Panc1 (cell line): ENCODE measurements around the gene DBT. TPM values are rescaled to one million over a fixed set of nuclear protein-coding genes. Genes with fewer than 3 reads are reported as not detected.

ENCODE experiments used
- ATAC-seq: fragments of 200-7000 bp; cut with Tn5 transposase; 2 replicates; pipeline ENCODE4 v1.9.1; 2020; ENCODE audit warnings: mild to moderate bottlenecking, moderate library complexity
- BruUV-seq: library from RNA; stranded (reverse); fragments of 400-500 nt; replicated peaks from 2 replicates; lab custom pipeline; 2021; lab: Mats Ljungman, UMichigan
- CTCF ChIA-PET: fragments of 300-600 bp; sonication (Branson Sonifier 250); formaldehyde crosslinking; loops from one replicate; lab custom pipeline; 2022; ENCODE audit warnings: antibody characterized with exemption; lab: Charles Lee
- POLR2A ChIA-PET: fragments of 300-600 bp; sonication (Branson Sonifier 250); formaldehyde crosslinking; loops from one replicate; lab custom pipeline; 2022; ENCODE audit warnings: antibody characterized with exemption; lab: Charles Lee
- DNase-seq: peaks from one replicate; pipeline ENCODE4 v3.0.0-alpha.2; 2010; ENCODE audit warnings: low read depth, low spot score
- H3K27ac ChIP-seq: 2 replicates; pipeline ENCODE4 v1.5.1; 2011; ENCODE audit warnings: mild to moderate bottlenecking, low read length, inconsistent platforms
- H3K27me3 ChIP-seq: fragments of 200-500 bp; sonication (Bioruptor generic); 2 replicates; pipeline ENCODE4 v1.6.0; 2014; ENCODE audit warnings: low read length, inconsistent platforms; ENCODE audit not compliant: control insufficient read depth, insufficient read depth
- H3K36me3 ChIP-seq: fragments of 200-500 bp; sonication (Bioruptor generic); 2 replicates; pipeline ENCODE4 v1.5.1; 2014; ENCODE audit warnings: inconsistent platforms, mild to moderate bottlenecking, low read length, moderate library complexity; ENCODE audit not compliant: control insufficient read depth, insufficient read depth
- H3K4me1 ChIP-seq: 2 replicates; pipeline ENCODE4 v1.5.1; 2011; ENCODE audit warnings: inconsistent platforms, mild to moderate bottlenecking, low read length, moderate library complexity; ENCODE audit not compliant: control insufficient read depth, insufficient read depth
- H3K4me3 ChIP-seq, 2 experiments: 2 replicates each; pipeline ENCODE4 v1.5.1; 2011 to 2012; ENCODE audit warnings: low read depth in 2 of 2, low read length in 2 of 2, mild to moderate bottlenecking in 2 of 2, inconsistent platforms in 1 of 2, moderate library complexity in 1 of 2
- H3K9me3 ChIP-seq: fragments of 200-500 bp; sonication (Bioruptor generic); 2 replicates; pipeline ENCODE4 v1.5.1; 2014; ENCODE audit warnings: low read depth, mild to moderate bottlenecking, inconsistent platforms, low read length, moderate library complexity; ENCODE audit not compliant: control insufficient read depth, insufficient read depth
- POLR2AphosphoS5 ChIP-seq: IDR thresholded peaks from 2 replicates; pipeline ENCODE4 v1.6.1; 2012; ENCODE audit warnings: mild to moderate bottlenecking, low read depth, low read length, moderate library complexity
- SIN3A ChIP-seq: IDR thresholded peaks from 2 replicates; pipeline ENCODE4 v1.6.1; 2012; ENCODE audit warnings: low read depth, mild to moderate bottlenecking, low read length, moderate library complexity, borderline replicate concordance; ENCODE audit not compliant: insufficient read depth
- TCF7L2 ChIP-seq: IDR thresholded peaks from 2 replicates; pipeline ENCODE4 v1.6.1; 2011; ENCODE audit warnings: mild to moderate bottlenecking, low read depth, low read length, inconsistent platforms
- in situ Hi-C: cut with HindIII; loops from 2 replicates; pipeline ENCODE4 v1.10.0; 2016; ENCODE audit warnings: low sequenced_read_pairs, low pct_unique_long_range_greater_than_20kb
- intact Hi-C: fragments of 100-400 bp; cut with micrococcal nuclease; formaldehyde crosslinking; loops from one replicate; pipeline ENCODE4 v1.10.0; 2022; ENCODE audit not compliant: unreplicated experiment
- total RNA-seq: library from RNA; stranded (reverse); gene quantifications from one replicate; pipeline ENCODE4 v1.2.1, GENCODE V29; 2021; ENCODE audit not compliant: unreplicated experiment
- TF ChIP-seq, protein P1 (sequence below), 2 experiments: IDR thresholded peaks; 2 replicates each; pipeline ENCODE4 v1.6.1; 2011 to 2012; ENCODE audit warnings: low read depth in 2 of 2, control low read depth in 1 of 2, low read length in 1 of 2, mild to moderate bottlenecking in 1 of 2, moderate library complexity in 1 of 2; ENCODE audit not compliant: insufficient read depth in 1 of 2
- TF ChIP-seq, protein P2 (sequence below): fragments of 450-650 bp; IDR thresholded peaks from 2 replicates; pipeline ENCODE4 v1.5.1; 2017; ENCODE audit warnings: mild to moderate bottlenecking

DBT gene
- total RNA-seq, 1 experiment from 2014 or later: 5.2 TPM

DNA sequence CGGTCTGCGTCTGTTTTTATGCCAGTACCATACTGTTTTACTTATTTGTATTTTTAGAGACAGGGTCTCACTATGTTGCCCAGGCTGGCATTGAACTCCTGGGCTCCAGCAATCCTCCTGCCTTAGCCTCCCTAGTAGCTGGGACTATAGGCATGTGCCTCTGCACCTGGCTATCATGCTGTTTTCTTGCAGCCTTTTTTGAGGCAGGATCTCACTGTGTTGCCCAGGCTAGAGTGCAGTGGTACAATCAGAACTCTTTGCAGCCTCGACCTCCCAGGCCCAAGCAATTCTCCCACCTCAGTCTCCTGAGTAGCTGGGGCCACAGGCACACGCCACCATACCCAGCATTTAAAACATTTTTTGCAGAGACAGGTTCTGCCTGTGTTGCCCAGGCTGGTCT lies 66.3 kb downstream of the DBT start:
- ATAC-seq: no peak
- intact Hi-C loops: no loop called here
- Histone ChIP-seq H3K4me1 (no peaks in the 10 kb centered on the region), H3K36me3 (no peaks in the 10 kb centered on the region), H3K9me3 (no peaks in the 10 kb centered on the region), H3K4me3 (no peak overlapping the region), H3K27me3 (no peaks in the 10 kb centered on the region), H3K27ac (no peak overlapping the region)
- no TSS peak for BruUV-seq
- ChIA-PET CTCF (no interaction called here), POLR2A (no interaction called here)
- in situ Hi-C loops: no loop called here
- DNase-seq: no peak
- TF ChIP-seq, protein P1, sequence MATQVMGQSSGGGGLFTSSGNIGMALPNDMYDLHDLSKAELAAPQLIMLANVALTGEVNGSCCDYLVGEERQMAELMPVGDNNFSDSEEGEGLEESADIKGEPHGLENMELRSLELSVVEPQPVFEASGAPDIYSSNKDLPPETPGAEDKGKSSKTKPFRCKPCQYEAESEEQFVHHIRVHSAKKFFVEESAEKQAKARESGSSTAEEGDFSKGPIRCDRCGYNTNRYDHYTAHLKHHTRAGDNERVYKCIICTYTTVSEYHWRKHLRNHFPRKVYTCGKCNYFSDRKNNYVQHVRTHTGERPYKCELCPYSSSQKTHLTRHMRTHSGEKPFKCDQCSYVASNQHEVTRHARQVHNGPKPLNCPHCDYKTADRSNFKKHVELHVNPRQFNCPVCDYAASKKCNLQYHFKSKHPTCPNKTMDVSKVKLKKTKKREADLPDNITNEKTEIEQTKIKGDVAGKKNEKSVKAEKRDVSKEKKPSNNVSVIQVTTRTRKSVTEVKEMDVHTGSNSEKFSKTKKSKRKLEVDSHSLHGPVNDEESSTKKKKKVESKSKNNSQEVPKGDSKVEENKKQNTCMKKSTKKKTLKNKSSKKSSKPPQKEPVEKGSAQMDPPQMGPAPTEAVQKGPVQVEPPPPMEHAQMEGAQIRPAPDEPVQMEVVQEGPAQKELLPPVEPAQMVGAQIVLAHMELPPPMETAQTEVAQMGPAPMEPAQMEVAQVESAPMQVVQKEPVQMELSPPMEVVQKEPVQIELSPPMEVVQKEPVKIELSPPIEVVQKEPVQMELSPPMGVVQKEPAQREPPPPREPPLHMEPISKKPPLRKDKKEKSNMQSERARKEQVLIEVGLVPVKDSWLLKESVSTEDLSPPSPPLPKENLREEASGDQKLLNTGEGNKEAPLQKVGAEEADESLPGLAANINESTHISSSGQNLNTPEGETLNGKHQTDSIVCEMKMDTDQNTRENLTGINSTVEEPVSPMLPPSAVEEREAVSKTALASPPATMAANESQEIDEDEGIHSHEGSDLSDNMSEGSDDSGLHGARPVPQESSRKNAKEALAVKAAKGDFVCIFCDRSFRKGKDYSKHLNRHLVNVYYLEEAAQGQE (IDR thresholded peaks at IDR 0.05; ENCODE audit: insufficient read depth in 1 of 2, low read depth in 2 of 2, low read length in 1 of 2): no peak
- TF ChIP-seq, protein P2, sequence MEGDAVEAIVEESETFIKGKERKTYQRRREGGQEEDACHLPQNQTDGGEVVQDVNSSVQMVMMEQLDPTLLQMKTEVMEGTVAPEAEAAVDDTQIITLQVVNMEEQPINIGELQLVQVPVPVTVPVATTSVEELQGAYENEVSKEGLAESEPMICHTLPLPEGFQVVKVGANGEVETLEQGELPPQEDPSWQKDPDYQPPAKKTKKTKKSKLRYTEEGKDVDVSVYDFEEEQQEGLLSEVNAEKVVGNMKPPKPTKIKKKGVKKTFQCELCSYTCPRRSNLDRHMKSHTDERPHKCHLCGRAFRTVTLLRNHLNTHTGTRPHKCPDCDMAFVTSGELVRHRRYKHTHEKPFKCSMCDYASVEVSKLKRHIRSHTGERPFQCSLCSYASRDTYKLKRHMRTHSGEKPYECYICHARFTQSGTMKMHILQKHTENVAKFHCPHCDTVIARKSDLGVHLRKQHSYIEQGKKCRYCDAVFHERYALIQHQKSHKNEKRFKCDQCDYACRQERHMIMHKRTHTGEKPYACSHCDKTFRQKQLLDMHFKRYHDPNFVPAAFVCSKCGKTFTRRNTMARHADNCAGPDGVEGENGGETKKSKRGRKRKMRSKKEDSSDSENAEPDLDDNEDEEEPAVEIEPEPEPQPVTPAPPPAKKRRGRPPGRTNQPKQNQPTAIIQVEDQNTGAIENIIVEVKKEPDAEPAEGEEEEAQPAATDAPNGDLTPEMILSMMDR: no peak
- TF ChIP-seq SIN3A: no peak
- no peak for TF ChIP-seq POLR2AphosphoS5
- no peak for TF ChIP-seq TCF7L2

GRCh38 chr1:100178091-100178490 lies 71.5 kb downstream of the DBT start, which contains the start of gene LRRC39:
Gene LRRC39, minus strand, starts transcription at chr1:100178256. Its CDS starts 9,740 bp downstream, at chr1:100168516.
- Histone ChIP-seq H3K4me3 (no peak within 1 kb of the TSS), H3K4me1 (no peaks in the 10 kb centered on the region), H3K9me3 (no peaks in the 10 kb centered on the region), H3K27me3 (no peaks in the 10 kb centered on the region), H3K36me3 (no peaks in the 10 kb centered on the region), H3K27ac (no peak within 1 kb of the TSS)
- TF ChIP-seq, protein P2: no peak
- no peak for TF ChIP-seq SIN3A
- no peak for TF ChIP-seq POLR2AphosphoS5
- TF ChIP-seq TCF7L2: no peak
- TF ChIP-seq, protein P1 (IDR thresholded peaks at IDR 0.05; ENCODE audit: insufficient read depth in 1 of 2, low read depth in 2 of 2, low read length in 1 of 2): no peak
- BruUV-seq: no TSS peak
- ChIA-PET CTCF (no interaction called here), POLR2A (no interaction called here)
- no peak for DNase-seq
- in situ Hi-C loops: no loop called here
- intact Hi-C loops: no loop called here
- no peak for ATAC-seq
